ENCODE results near the gene INCENP.

- TF ChIP-seq CTCF (IDR thresholded peaks at IDR 0.05; ENCODE audit: insufficient read depth, low read length, poor library complexity, severe bottlenecking) (no peak), EZH2phosphoT487 (conservative IDR thresholded peaks at IDR 0.05; ENCODE audit: low read length) (no peak)
These were observed 4.2 kb upstream of the INCENP start for GRCh38 chr11:62119569-62119968.
